HEK293 (cell line): Measurements from ENCODE around the gene CHRM2.

Experiments
- CTCF ChIA-PET: fragments of 350-600 bp; formaldehyde crosslinking; extraction: SDS; loops from one replicate; lab custom pipeline; 2021; ENCODE audit warnings: antibody characterized with exemption; lab: Yijun Ruan, JAX
- POLR2A ChIA-PET: fragments of 300-600 bp; formaldehyde crosslinking; extraction: SDS; loops from one replicate; lab custom pipeline; 2020; ENCODE audit warnings: antibody characterized with exemption, inconsistent platforms; lab: Yijun Ruan, JAX
- H3K27ac ChIP-seq: fragments of 200-500 bp; sonication (Bioruptor generic); 2 replicates; pipeline ENCODE4 v1.5.1; 2014; ENCODE audit warnings: low read depth, low read length, control low read depth, inconsistent platforms; ENCODE audit errors: extremely low read depth
- H3K36me3 ChIP-seq, 2 experiments: fragments of 200-500 bp in 1 of 2; sonication (Bioruptor generic) in 1 of 2; 1 replicate in 1 of 2; 2 replicates in 1 of 2; pipeline ENCODE4 v1.5.1; 2014 to 2017; ENCODE audit warnings: inconsistent platforms in 2 of 2, low read length in 2 of 2; ENCODE audit not compliant: control insufficient read depth in 2 of 2, insufficient read depth in 1 of 2
- H3K4me1 ChIP-seq: fragments of 200-500 bp; sonication (Bioruptor generic); 2 replicates; pipeline ENCODE4 v1.5.1; 2014; ENCODE audit warnings: mild to moderate bottlenecking, low read length, inconsistent platforms; ENCODE audit not compliant: control insufficient read depth, insufficient read depth
- H3K4me3 ChIP-seq: 2 replicates; pipeline ENCODE4 v1.5.1; 2011; ENCODE audit warnings: low read depth, mild to moderate bottlenecking, control low read depth, low read length, moderate library complexity
- H3K9me3 ChIP-seq: fragments of 200-500 bp; sonication (Bioruptor generic); 2 replicates; pipeline ENCODE4 v1.5.1; 2014; ENCODE audit warnings: low read depth, low read length, inconsistent platforms; ENCODE audit not compliant: control insufficient read depth, insufficient read depth
- GLIS1 ChIP-seq: fragments of 450-650 bp; formaldehyde crosslinking; IDR thresholded peaks from 2 replicates; pipeline ENCODE4 v1.5.1; 2016; ENCODE audit warnings: missing biosample characterization, missing genetic modification characterization
- PATZ1 ChIP-seq: fragments of 450-650 bp; formaldehyde crosslinking; IDR thresholded peaks from 2 replicates; pipeline ENCODE4 v1.5.1; 2016; ENCODE audit warnings: missing biosample characterization, missing genetic modification characterization
- PRDM2 ChIP-seq: fragments of 450-650 bp; formaldehyde crosslinking; IDR thresholded peaks from 2 replicates; pipeline ENCODE4 v1.5.1; 2016; ENCODE audit warnings: missing biosample characterization, missing genetic modification characterization, borderline replicate concordance
- SCRT2 ChIP-seq: fragments of 450-650 bp; formaldehyde crosslinking; IDR thresholded peaks from 2 replicates; pipeline ENCODE4 v1.5.1; 2016; ENCODE audit warnings: missing biosample characterization, missing genetic modification characterization
- ZBTB11 ChIP-seq: fragments of 450-650 bp; formaldehyde crosslinking; conservative IDR thresholded peaks from 2 replicates; pipeline ENCODE4 v1.5.1; 2016; ENCODE audit warnings: low read depth, missing biosample characterization, missing genetic modification characterization
- ZEB2 ChIP-seq: fragments of 450-650 bp; formaldehyde crosslinking; IDR thresholded peaks from 2 replicates; pipeline ENCODE4 v1.5.1; 2016; ENCODE audit warnings: missing biosample characterization, missing genetic modification characterization
- ZNF114 ChIP-seq: fragments of 450-650 bp; formaldehyde crosslinking; IDR thresholded peaks from 2 replicates; pipeline ENCODE4 v1.5.0; 2017; ENCODE audit warnings: missing biosample characterization, missing genetic modification characterization
- ZNF140 ChIP-seq: fragments of 450-650 bp; formaldehyde crosslinking; IDR thresholded peaks from 2 replicates; pipeline ENCODE4 v1.5.1; 2016; ENCODE audit warnings: missing biosample characterization, missing genetic modification characterization
- ZNF16 ChIP-seq: fragments of 450-650 bp; formaldehyde crosslinking; IDR thresholded peaks from 2 replicates; pipeline ENCODE4 v1.5.1; 2016; ENCODE audit warnings: low read depth, missing biosample characterization, missing genetic modification characterization
- ZNF23 ChIP-seq: fragments of 450-650 bp; formaldehyde crosslinking; IDR thresholded peaks from 2 replicates; pipeline ENCODE4 v1.5.1; 2016; ENCODE audit warnings: missing biosample characterization, missing genetic modification characterization, borderline replicate concordance
- ZNF354C ChIP-seq: fragments of 450-650 bp; formaldehyde crosslinking; IDR thresholded peaks from 2 replicates; pipeline ENCODE4 v1.5.1; 2016; ENCODE audit warnings: missing biosample characterization, missing genetic modification characterization, low read depth, borderline replicate concordance
- ZNF449 ChIP-seq: fragments of 450-650 bp; formaldehyde crosslinking; IDR thresholded peaks from 2 replicates; pipeline ENCODE4 v1.5.1; 2017; ENCODE audit warnings: missing biosample characterization, mild to moderate bottlenecking, missing genetic modification characterization, moderate library complexity
- ZNF626 ChIP-seq: fragments of 450-650 bp; sonication (Bioruptor Pico); formaldehyde crosslinking; IDR thresholded peaks from 2 replicates; pipeline ENCODE4 v1.5.1; 2018; ENCODE audit warnings: missing biosample characterization, missing genetic modification characterization, inconsistent platforms
- ZSCAN16 ChIP-seq: fragments of 450-650 bp; formaldehyde crosslinking; IDR thresholded peaks from 2 replicates; pipeline ENCODE4 v1.5.1; 2016; ENCODE audit warnings: missing biosample characterization, missing genetic modification characterization

CHRM2 gene

GRCh38 chr7:137003086-137003485, 134.6 kb downstream of the CHRM2 start:
- Histone ChIP-seq H3K4me3 (no peak overlapping the region), H3K9me3 (no peaks in the 10 kb centered on the region), H3K4me1 (no peaks in the 10 kb centered on the region), H3K36me3 (no peaks in the 10 kb centered on the region), H3K27ac (no peak overlapping the region)
- ChIA-PET POLR2A (no interaction called here), CTCF (no interaction called here)
- TF ChIP-seq ZNF626 (tag by site-specific recombination), result no peak
- no peak for TF ChIP-seq ZNF16
- TF ChIP-seq GLIS1, result no peak
- TF ChIP-seq SCRT2 (tag by site-specific recombination), result no peak
- no peak for TF ChIP-seq PRDM2 (tag by site-specific recombination)
- TF ChIP-seq ZEB2, result no peak
- no peak for TF ChIP-seq PATZ1 (tag by site-specific recombination)
- no peak for TF ChIP-seq ZBTB11
- TF ChIP-seq ZNF140 (tag by site-specific recombination), result no peak
- no peak for TF ChIP-seq ZNF23
- no peak for TF ChIP-seq ZNF114 (tag by site-specific recombination)
- no peak for TF ChIP-seq ZSCAN16
- no peak for TF ChIP-seq ZNF449 (tag by site-specific recombination)
- no peak for TF ChIP-seq ZNF354C (tag by site-specific recombination)
